Activated T-helper 2 cell treated with anti-CD3 and anti-CD28 coated beads, Interferon-gamma antibody, Interleukin-2, Interleukin-4, amounts not matched to agents 10 μg/mL and 5 μg/mL and 100 μg/mL, durations not matched to agents 14 hours and 24 hours and 36 hours (primary cell): ENCODE measurements around the gene DVL2. TPM values are rescaled to one million over a fixed set of nuclear protein-coding genes. Genes with fewer than 3 reads are reported as not detected.

Experiments used
- DNase-seq: peaks from one replicate; pipeline ENCODE4 v3.0.0; 2021; ENCODE audit warnings: low spot score
- H3K27ac Mint-ChIP-seq: one replicate; pipeline ENCODE4 v1.8.0; 2021; ENCODE audit warnings: mixed read lengths
- H3K27me3 Mint-ChIP-seq: one replicate; pipeline ENCODE4 v1.8.0; 2021; ENCODE audit warnings: low read depth, mixed read lengths
- H3K36me3 Mint-ChIP-seq: one replicate; pipeline ENCODE4 v1.8.0; 2021; ENCODE audit warnings: low read depth, mixed read lengths
- H3K4me1 Mint-ChIP-seq: one replicate; pipeline ENCODE4 v1.8.0; 2021; ENCODE audit warnings: low read depth, mixed read lengths
- H3K4me3 Mint-ChIP-seq: one replicate; pipeline ENCODE4 v1.8.0; 2021; ENCODE audit warnings: low read depth, mild to moderate bottlenecking, moderate library complexity, mixed read lengths
- H3K9me3 Mint-ChIP-seq: one replicate; pipeline ENCODE4 v1.8.0; 2021; ENCODE audit warnings: mixed read lengths
- intact Hi-C: fragments of 100-400 bp; cut with micrococcal nuclease; formaldehyde crosslinking; loops from one replicate; pipeline ENCODE4 v1.15.1; 2023
- total RNA-seq: library from RNA; stranded (reverse); gene quantifications from 2 replicates; pipeline ENCODE4 v1.2.3, GENCODE V29; 2022

The DVL2 gene
- 69.7 and 73.1 TPM in 2 replicates for total RNA-seq

- H3K4me3 Mint-ChIP-seq: peak within 1 kb of the TSS; percentile 98
- no peaks in the 10 kb centered on the region for H3K27me3 Mint-ChIP-seq
- peak within 1 kb of the TSS; percentile 87 for H3K27ac Mint-ChIP-seq
- intact Hi-C loops: loop anchor here (1.0 kb wide), 1 partner anchor 13 kb away; no protein-coding TSS in a partner anchor
- peaks cover 38% of the 10 kb centered on the region for H3K4me1 Mint-ChIP-seq
- H3K9me3 Mint-ChIP-seq: no peaks in the 10 kb centered on the region
- peaks cover 54% of the 10 kb centered on the region for H3K36me3 Mint-ChIP-seq
- DNase-seq: peak; percentile 93
Measured at GRCh38 chr17:7234083-7234951, at the start of gene DVL2. DVL2 (minus strand) TSS chr17:7234517; CDS start chr17:7234262, 255 bp downstream.

GRCh38 chr17:7283471-7284216 is 49.3 kb upstream of the DVL2 start:
- intact Hi-C loops: no loop called here
- Mint-ChIP-seq H3K4me1 (peaks cover 15% of the 10 kb centered on the region), H3K27me3 (peaks cover 40% of the 10 kb centered on the region), H3K27ac (no peak overlapping the region), H3K4me3 (no peak overlapping the region), H3K36me3 (no peaks in the 10 kb centered on the region), H3K9me3 (no peaks in the 10 kb centered on the region)
- no peak for DNase-seq

GRCh38 chr17:7282752-7283321 is 48.5 kb upstream of the DVL2 start:
- no peaks in the 10 kb centered on the region for H3K9me3 Mint-ChIP-seq
- peaks cover 15% of the 10 kb centered on the region for H3K4me1 Mint-ChIP-seq
- intact Hi-C loops: no loop called here
- H3K4me3 Mint-ChIP-seq: peak overlapping the region; percentile 38
- no peak overlapping the region for H3K27ac Mint-ChIP-seq
- DNase-seq: no peak
- H3K27me3 Mint-ChIP-seq: peaks cover 40% of the 10 kb centered on the region
- no peaks in the 10 kb centered on the region for H3K36me3 Mint-ChIP-seq

- Mint-ChIP-seq H3K27me3 (peaks cover 42% of the 10 kb centered on the region), H3K4me3 (peak overlapping the region; percentile 78), H3K36me3 (no peaks in the 10 kb centered on the region), H3K4me1 (peaks cover 15% of the 10 kb centered on the region), H3K9me3 (no peaks in the 10 kb centered on the region), H3K27ac (no peak overlapping the region)
- intact Hi-C loops: loop anchor here (1.0 to 2.0 kb wide), 3 partner anchors 30 to 44 kb away; partner anchors contain the start of genes ELP5 and GABARAP
- DNase-seq: no peak
Measured at GRCh38 chr17:7281953-7282751, 47.8 kb upstream of the DVL2 start.

- Mint-ChIP-seq H3K9me3 (no peaks in the 10 kb centered on the region), H3K27me3 (peaks cover 40% of the 10 kb centered on the region), H3K4me1 (peaks cover 15% of the 10 kb centered on the region), H3K27ac (peak within 1 kb of the TSS; percentile 42), H3K36me3 (no peaks in the 10 kb centered on the region), H3K4me3 (peak within 1 kb of the TSS; percentile 78)
- intact Hi-C loops: loop anchor here (1.0 to 2.0 kb wide), 3 partner anchors 29 to 43 kb away; partner anchors contain the start of genes ELP5 and GABARAP
- DNase-seq: peak; percentile 76
Measured at GRCh38 chr17:7281074-7281952, 47.0 kb upstream of the DVL2 start, which contains the start of gene SLC2A4. SLC2A4 (plus strand) TSS chr17:7281718; CDS start chr17:7281935, 217 bp downstream.

- DNase-seq: peak; percentile 69
- H3K36me3 Mint-ChIP-seq: no peaks in the 10 kb centered on the region
- peaks cover 36% of the 10 kb centered on the region for H3K27me3 Mint-ChIP-seq
- H3K27ac Mint-ChIP-seq: no peak overlapping the region
- H3K4me1 Mint-ChIP-seq: peaks cover 15% of the 10 kb centered on the region
- H3K4me3 Mint-ChIP-seq: peak overlapping the region; percentile 68
- intact Hi-C loops: loop anchor here (1.0 to 2.0 kb wide), 4 partner anchors 16 to 42 kb away; partner anchors contain the start of genes ELP5 and GABARAP
- H3K9me3 Mint-ChIP-seq: no peaks in the 10 kb centered on the region
Measured at GRCh38 chr17:7280519-7281073, 46.3 kb upstream of the DVL2 start.

GRCh38 chr17:7279448-7279847 is 45.1 kb upstream of the DVL2 start:
- Mint-ChIP-seq H3K4me3 (no peak overlapping the region), H3K27ac (no peak overlapping the region), H3K4me1 (peaks cover 15% of the 10 kb centered on the region), H3K36me3 (no peaks in the 10 kb centered on the region), H3K27me3 (peaks cover 36% of the 10 kb centered on the region), H3K9me3 (no peaks in the 10 kb centered on the region)
- no peak for DNase-seq
- intact Hi-C loops: no loop called here

GRCh38 chr17:7266784-7267183 is 32.5 kb upstream of the DVL2 start:
- H3K36me3 Mint-ChIP-seq: no peaks in the 10 kb centered on the region
- H3K9me3 Mint-ChIP-seq: no peaks in the 10 kb centered on the region
- H3K27ac Mint-ChIP-seq: no peak overlapping the region

GRCh38 chr17:7263801-7264078 is 29.4 kb upstream of the DVL2 start:
- Mint-ChIP-seq H3K9me3 (no peaks in the 10 kb centered on the region), H3K36me3 (peaks cover 9% of the 10 kb centered on the region), H3K4me1 (peaks cover 16% of the 10 kb centered on the region), H3K27ac (no peak overlapping the region), H3K27me3 (peaks cover 31% of the 10 kb centered on the region), H3K4me3 (peak overlapping the region; percentile 43)
- DNase-seq: no peak
- intact Hi-C loops: no loop called here

More at GRCh38 chr17:7266784-7267183, 32.5 kb upstream of the DVL2 start:
- no peak for DNase-seq
- Mint-ChIP-seq H3K27me3 (peaks cover 36% of the 10 kb centered on the region), H3K4me1 (peaks cover 15% of the 10 kb centered on the region), H3K4me3 (no peak overlapping the region)
- intact Hi-C loops: no loop called here

GRCh38 chr17:7262935-7263800 is 28.9 kb upstream of the DVL2 start:
- H3K27ac Mint-ChIP-seq: no peak overlapping the region
- no peaks in the 10 kb centered on the region for H3K9me3 Mint-ChIP-seq
- no peak for DNase-seq
- peaks cover 29% of the 10 kb centered on the region for H3K27me3 Mint-ChIP-seq
- H3K36me3 Mint-ChIP-seq: peaks cover 14% of the 10 kb centered on the region
- peaks cover 16% of the 10 kb centered on the region for H3K4me1 Mint-ChIP-seq
- intact Hi-C loops: no loop called here
- peak overlapping the region; percentile 47 for H3K4me3 Mint-ChIP-seq
